Right hindlimb (tissue), 1 donor: Measurements from ENCODE around the gene MYZAP.
"Not testable (repeated sequence)": the region's sequence is repeated elsewhere in the genome, so short reads cannot be mapped to it uniquely, and the experiment has no call there.

Source experiments
- DNase-seq: peaks from one replicate; pipeline ENCODE4 v3.0.0-alpha.2; 2018

The MYZAP gene

DNA sequence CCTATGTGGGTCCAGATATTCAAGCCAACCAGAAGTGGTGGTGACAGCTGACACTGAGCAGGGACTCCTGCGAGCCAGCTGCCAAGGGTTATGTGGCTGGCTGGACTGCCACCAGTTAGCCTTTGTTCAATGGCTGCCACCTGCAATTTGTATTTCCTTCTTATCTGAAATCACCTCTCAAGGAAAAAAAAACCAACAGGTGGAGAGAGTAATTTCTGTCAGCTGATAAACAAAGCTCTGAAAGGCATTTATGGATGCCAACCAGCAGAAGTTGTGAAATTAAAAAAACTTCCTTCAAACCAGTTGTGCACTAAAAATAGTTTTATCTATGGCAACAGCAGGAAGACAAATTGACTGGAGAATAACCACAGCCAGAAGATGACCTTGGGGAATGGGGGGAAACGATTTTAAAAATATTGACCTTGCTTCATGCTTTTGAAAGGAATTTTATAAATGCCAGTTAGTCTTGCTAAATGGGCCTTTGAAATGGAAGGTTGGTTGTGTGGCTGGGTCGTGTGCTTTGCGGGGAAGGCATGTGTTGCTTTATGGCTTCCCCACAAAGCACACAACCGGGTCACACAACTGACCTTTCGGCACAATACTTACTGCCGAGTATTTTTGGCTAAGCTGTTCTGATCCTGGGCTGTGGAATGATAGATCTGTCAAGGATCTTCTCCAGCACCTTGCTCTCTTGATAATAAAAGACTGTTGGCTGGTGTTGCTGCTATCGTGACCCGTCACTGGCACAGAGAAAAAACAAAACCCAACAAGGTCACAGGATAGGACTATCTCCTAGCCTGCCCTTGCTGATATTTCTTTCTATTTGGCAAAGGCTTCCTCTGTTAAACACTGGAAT lies 3.5 kb downstream of the MYZAP start:
- no peak for DNase-seq

DNA sequence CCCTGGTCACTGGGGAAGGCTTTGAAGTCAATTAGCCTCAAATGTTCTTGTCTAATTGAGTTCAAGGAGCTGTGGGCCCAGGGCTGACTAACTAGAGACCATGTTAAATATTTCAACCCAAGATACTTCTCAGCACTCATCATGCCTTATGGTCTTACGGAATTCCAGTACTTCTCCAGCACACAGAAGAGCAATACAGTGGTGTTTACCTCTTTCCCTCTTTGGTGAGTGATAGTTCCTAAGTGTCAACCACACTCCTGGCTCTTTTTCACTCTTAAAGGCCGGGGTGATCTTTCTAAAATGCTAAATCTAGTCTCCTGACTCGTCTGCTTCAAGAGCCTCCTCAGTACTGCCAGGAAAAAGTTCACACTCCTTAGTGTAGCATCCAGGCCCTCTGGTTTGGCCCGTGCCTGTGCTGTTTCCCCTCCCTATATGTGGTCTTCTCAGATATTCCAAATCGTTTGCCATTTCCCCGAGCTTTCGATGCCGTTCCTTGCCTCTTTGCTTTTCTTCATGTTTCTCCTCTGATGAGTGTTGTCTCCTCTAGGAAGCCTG lies 4.7 kb downstream of the MYZAP start:
- no peak for DNase-seq

DNA sequence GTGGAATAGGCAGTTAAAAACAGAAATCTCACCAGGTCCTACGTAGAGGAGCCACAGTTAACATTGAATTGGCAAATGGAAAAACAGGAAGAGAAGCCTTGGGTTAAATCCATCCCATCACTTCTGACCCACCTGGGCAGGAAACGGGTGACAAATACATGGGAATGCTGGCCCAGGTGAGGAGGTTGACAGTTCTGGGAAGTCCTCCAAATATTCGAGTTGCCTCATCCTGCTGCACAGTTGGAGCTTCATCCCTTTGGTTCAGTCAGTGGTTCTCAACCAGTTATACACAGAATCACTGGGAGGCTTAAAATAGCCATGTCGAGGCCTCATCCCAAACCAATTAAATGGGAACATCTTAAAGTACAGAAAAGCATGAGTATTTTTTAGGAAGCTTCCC lies 5.3 kb downstream of the MYZAP start:
- DNase-seq, result no peak

DNA sequence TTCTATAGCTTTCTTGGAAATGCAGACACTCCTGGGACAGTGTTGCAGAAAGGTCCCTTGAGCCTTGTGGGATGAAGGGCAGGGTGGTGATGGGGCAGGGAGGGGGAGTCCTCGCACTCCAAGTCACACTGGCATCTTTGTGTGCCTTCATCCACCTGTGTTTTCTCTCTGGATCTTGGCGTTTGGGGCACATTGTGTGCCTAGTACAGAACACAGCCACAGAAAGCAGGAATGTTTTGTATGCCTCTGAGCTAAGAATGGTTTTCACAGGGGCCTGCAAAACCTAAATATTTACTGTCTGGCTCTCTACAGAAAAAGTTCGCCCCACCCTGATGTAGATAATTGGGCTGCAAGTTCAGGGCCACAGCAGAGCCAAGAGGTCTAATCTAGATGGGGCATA lies 5.7 kb downstream of the MYZAP start:
- DNase-seq, result no peak

DNA sequence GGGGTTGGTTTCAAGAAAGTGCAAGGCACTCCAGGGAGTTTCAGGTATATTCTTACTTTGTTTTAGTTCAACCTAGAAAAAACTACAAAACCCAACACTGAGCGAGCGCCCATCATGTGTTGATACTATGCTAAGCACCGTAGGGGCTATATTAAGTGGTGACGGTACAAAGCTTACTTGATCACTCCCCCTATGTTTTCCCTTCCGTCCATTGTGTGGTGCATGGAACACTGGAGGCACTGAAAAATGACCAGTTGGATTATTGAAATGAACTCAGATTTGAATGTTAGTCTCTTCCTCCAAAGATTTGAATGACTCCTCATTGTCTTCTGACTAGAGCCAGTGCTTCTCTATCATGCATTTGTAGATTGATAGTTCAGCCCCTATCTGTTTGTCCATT lies 6.6 kb downstream of the MYZAP start:
- no peak for DNase-seq

DNA sequence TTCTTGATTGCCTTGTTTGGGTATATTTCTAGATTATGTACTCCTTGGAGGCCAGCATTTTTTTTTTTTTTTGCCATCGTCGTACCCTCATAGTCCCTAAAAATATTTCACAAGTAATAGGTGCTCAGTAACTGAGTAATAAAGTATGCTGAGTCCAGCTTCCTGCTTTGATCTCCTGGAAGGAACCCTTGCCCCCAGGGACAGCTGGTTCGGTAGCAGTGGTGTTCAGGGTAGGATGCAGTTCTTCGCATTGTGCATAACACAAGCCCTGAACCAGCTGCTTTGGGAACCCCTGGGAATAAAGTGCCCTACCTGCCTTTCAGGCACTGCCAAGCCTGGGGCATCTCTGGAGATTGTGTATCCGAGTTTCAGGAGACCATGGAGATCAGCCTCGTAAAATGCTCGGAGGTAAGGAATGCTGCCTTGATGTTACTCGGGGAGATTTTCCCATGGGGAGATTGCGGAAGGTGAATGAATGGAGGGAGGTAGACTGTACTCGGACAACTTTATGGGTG lies 7.6 kb downstream of the MYZAP start:
- no peak for DNase-seq

DNA sequence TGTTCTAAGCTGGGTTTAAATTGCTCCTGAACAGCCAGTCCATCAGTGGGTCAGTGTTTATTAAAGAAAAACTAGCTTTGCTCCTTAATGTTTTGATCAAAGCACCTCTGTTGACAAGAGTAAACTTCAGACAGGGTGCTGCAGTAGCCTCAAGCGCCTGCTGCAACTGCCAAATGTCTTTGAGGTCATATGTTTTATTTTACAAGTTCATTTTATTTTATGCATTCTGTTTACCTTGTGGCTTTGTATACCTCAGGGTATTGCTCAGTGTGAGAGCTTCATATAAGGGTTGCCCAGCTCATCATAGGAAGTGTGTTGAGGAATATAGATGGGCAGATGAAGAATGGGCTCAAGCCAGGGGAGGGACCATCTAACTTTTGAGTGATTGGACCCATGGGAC lies 8.5 kb downstream of the MYZAP start:
- no peak for DNase-seq

DNA sequence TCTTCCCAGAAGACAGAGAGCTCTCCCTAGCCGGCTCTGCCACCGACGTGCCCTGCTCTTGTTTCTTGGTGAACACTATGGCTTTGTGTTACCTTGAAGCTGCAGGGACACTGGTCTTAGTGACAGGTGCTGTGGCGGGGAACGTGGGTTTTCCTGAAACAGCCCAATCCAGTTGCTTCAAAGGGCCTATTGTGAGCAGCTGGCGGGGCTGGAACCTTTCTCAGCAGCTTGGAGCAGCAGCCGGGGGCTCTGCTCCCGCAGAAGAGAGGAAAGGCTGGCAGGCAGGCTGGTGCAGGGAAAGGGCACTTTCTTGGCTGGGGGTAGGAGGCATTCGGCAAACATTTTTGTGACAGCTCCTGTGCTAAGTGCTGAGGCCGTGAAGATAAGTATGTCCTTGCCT lies 12.8 kb downstream of the MYZAP start:
- no peak for DNase-seq

DNA sequence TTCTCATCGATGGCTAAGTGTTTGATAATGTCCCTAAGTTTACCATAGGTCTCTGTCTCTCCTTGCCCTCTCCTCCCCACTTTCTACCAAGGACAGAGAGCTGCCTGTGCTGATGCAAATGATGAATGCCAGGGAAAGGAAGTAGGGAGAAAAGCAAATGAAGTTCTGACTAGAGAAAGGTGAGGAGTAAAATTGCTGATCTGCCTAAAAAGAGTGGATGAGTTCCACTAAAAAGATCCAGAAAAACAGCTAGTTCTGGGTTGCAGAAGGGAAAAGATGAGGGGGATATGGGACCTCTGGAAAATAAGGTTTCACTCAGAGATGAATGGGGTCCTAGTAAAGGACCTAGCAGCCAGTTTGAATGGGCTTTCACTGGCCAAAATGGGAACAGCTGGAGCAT lies 13.8 kb downstream of the MYZAP start:
- no peak for DNase-seq

DNA sequence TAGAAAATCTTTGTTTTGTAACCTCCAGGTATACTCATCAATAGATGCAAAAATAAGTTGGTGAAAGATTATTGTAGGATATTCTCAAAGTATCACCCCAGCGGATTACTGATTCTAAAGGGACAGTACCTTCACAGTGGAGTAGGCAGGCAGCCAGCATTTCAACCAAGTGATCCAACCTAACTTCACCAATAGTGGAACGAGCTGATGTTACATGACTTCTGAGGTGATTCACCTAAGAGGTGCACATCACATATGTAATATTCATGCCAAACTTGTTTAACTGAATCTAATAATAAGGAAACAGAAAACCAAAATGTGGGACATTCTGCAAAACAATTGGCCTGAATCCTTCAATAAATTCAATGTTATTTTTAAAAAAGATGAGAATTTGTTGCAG lies 14.3 kb downstream of the MYZAP start:
- no peak for DNase-seq

DNA sequence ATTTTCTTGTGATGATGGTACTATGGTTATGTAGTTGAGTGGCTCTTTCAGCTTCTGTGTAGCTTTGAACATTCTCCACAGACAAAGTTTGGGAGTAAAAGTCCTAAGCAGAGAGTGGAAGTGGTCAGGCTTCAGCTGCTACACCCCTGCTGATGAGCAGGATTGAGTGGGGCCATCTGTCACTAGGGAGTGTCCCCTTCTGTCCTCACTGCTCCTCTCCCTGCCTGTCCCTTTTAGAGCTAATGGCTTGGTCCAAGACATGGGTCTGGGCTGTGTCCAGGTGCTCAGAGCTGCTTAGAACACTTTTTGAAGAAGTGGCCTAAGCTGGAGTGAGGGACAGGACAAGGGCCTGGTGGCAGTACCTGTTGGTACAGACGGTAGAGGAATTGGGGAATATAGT lies 15.1 kb downstream of the MYZAP start:
- DNase-seq, result no peak

DNA sequence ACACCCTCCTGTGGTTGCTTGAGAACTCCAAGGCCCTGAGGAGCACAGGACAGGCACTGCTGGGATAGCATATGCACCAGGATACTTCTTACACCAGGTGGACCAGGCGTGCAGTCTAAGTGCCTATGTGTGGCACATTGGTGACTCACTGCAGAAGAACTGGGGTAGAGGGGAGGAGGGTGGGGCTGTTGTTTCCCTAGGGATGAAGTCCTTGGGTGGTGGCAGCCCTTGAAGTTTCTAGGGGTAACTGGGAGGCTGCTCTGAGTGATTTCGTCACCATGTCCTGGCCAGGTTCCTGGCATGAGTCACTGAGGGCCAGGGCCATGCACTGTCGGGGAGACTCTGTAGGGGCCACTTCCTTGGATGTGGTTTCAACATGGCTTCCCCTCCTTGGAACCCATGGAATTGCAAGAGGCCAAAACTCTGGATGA lies 15.9 kb downstream of the MYZAP start:
- no peak for DNase-seq

DNA sequence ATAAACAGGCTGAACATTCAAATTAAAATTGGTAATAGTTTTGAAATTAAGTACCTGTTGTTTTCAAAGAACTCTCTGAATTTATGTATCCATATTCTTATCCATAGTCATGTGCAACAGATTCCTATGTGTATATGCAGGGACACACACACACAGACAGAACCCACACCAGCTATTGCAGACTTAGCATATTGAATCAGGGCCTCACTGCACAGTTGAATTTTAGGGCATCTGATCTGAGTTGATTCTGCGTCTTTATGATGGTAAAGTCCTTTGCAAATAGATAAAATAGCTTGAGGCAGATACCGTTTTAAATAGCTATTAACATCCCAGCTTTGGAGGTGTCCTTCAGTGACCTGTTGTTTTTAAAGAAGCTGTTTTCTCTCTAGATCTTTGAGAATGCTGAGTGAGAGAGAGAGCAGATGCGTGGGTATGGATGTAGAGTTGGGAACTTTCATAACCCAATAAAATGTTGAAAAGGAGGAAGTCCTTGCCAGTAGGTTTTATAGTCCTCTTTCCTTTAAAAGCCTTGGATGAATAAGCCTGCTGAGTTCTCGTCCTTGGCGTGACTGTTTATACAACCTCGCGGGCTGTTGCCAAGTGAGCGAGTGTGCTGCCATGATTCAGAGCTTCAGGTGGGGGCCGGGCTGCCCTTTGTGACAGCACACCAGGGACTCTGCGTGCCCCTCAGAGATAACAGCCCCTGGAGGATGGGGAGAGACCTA lies 18.3 kb downstream of the MYZAP start:
- no peak for DNase-seq

DNA sequence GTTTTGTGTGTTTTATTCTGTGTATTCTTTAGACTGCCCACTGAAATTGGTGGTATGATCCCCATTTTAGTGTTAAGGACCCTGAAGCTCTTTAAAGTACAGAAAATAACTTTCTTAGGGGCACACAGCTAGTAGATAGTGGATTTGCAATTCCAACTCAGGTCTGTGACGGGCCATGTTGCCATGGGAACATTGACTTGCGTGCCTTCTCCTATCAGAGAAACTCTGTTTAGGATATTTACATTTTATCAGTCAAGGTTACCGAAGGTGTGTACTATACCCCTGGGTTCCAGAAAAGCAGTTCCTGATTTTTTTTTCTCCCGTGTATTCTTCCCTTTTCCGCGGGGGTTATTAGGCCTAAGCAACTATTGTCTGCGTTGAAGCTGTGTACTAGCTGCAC lies 19.4 kb downstream of the MYZAP start:
- DNase-seq, result no peak

DNA sequence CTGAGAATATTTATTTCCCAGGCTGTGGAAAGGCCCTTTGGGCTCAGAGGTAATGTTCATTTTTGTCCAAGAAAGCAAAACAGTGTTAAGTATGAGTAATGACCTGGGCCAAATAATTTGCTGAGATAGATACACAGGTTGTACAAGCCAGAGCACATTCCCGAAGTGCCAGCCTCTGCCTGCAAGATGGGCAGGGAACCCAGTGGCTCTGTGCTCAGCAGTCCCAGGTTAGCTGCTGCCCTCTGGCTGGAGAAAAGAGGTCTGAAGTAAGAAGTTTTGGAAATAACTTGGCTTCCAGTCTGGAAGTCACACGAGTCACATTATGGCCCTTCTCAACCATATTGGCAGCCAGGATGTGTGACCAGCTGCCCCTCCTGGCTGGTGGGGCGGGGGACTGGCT lies 20.2 kb downstream of the MYZAP start:
- DNase-seq, result no peak

DNA sequence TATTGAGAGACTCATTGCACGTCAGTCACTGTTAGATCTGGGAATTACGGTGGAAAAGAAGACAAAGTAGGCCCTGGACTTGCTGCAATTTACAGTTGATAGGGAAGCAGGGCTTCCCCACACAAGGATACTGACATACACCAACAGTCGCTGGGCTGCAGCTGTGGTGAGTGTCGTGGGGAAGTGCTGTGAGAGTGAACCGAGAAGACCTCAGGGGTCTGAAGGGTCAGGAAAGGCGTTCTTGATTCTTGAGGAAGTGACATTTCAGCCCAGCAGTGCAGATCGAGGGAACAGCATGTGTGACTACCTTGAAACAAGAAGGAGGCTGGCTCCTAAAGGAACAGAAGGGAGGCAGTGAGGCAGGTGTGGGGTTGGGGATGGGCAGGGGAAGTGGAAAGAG lies 22.5 kb downstream of the MYZAP start:
- no peak for DNase-seq

DNA sequence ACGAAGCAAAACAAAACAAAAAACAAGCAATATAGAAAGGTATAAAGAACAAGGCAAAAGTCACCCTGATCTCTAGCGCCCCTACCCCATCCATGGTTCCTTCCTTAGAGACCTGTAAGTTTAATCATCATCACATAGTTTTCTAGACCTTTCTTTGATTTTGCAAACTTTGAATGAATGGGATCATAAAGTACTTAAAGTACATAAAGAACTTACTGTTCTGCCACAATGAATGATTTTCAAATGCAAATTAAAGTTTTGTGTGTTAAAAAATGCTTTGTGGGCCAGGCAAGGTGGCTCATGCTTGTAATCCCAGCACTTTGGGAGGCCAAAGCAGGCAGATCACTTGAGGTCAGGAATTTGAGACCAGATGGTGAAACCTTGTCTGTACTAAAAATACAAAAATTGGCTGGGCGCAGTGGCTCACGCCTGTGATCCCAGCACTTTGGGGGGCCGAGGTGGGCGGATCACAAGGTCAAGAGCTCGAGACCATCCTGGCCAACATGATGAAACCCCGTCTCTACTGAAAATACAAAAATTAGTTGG lies 24.3 kb downstream of the MYZAP start:
- DNase-seq, result not testable (repeated sequence)

DNA sequence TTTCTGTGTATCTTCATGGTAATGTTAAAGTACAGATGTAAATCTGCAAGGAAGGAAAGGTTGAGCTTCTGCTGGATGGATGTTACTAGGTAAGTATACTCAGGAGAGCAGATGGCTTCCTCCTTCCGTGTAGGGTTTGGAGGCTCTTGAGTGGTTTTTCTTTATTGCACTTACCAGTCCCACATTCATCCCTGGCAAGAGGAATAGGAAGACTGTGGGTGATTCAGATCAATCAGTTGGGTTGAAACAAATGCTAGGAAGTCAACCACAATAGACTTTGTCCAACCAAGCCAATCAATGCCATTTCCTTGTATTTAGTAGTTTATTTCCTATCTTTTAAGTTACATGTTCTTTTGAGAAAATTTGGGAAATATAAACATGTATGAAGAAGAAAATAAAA lies 26.6 kb downstream of the MYZAP start:
- no peak for DNase-seq

DNA sequence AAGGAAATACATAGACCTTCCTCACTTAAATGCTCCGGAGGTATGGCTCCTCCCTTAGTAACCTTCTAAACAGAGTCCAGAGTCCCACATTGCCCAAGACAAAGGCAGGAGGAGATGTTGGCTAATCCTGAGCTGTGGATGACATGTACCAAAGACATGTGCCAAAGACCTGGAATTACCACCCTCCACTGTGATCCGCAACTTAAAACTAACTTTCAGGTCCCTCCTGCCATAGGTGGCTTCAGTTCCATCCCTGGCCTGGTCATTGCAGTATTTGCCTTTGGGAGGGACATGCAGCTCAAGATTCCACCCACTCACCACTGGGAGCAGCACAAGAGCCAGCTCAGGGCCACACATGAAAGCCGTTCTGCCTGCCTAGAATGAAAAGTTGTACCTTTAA lies 28.0 kb downstream of the MYZAP start:
- no peak for DNase-seq

DNA sequence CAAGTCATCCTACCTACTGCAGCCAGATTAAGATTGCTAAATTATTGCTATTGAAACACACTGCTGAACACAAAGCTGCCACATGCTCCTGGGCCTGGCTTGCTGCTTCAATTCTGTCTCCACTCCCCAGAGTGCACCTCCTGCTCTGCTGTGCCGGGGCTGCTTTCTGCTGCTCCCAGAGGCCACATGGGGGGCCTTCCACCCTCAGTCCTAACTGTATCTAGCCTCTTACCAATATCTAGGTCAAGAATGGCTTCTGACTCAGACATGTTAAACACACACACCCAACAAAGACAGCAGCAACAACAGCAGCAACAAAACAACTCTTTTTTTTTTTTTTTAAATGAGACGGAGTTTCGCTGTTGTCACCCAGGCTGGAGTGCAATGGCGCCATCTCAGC lies 33.0 kb downstream of the MYZAP start:
- DNase-seq, result no peak

DNA sequence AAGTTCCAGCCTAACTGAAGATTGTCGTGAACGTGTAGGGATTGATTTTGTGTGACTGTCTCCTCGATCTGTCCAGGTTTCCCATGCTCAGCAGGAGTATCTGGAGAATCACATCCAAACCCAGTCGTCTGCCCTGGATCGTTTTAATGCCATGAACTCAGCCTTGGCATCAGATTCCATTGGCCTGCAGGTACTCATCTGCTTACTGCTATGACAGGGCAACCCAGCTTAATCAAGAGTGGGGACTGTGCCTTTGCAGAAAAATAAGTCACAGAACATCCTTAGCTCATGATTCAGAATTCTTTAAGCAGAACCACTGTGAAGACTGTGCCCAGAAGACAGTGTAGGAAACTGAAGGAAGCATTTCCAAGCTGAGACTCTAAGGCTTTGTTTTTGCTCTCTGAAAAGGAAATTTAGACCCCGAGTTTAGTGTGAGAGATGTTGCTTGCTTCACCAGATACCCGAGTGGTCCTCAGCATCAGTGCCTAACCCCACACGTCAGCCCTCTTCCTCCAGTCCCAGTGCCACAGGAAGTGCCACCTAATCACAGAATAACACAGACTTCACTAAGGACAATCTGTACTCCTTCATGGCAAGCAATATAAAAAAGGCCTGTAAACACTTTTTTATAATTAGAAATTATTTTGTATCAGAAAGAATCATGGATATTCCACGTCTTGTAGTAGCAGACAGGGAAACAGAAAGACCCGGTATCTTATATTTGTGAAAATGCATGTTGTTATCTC lies 34.2 kb downstream of the MYZAP start:
- DNase-seq, result no peak

DNA sequence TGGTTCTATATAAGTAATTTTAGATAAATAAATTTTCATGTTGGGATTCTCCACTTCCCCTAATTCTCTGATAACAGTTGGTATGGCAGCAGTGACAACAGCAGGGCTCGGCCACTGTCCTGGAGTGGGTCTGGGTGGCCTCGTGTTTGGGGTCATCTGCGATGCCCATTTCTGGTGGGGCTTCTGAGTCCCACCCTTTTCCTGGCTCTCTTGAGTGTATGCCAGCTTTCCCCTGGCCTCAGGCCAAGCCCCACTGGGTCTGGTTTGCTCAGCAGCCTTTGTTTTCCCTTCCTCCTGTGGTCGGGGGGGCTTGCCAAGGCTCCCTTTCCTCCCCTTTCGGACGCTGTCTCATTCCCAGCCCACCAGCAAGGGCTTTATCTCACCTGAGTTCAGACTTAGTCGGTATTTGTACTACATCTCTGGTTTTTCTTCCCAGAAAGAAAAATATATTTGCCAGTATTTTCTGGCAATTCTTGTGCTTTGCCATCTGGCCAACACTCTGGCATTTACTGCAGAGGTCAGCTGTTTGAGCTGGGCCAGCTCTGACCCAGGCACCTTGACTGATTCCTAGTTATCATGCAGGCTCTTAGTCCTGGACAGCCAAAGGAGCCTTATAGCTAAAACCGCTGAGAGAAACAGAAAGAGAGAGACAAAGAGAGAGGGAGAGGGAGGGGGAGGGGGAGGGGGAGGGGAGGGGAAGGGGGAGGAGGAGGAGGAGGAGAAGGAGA lies 35.2 kb downstream of the MYZAP start:
- no peak for DNase-seq
